OCI-LY3 (cell line): ENCODE results near the gene ST3GAL3.

Experiments
- EZH2phosphoT487 ChIP-seq: fragments of 200-600 bp; shearing (Covaris generic); IDR thresholded peaks from 2 replicates; pipeline ENCODE4 v1.6.1; 2018; ENCODE audit warnings: antibody characterized with exemption, mixed run types, low read depth
- TF ChIP-seq, protein P1 (sequence below): fragments of 200-600, 300-600 bp; sonication (generic); IDR thresholded peaks from 2 replicates; pipeline ENCODE4 v1.5.1; 2014; ENCODE audit warnings: antibody characterized with exemption, low read length, low read depth

- TF ChIP-seq, protein P1, sequence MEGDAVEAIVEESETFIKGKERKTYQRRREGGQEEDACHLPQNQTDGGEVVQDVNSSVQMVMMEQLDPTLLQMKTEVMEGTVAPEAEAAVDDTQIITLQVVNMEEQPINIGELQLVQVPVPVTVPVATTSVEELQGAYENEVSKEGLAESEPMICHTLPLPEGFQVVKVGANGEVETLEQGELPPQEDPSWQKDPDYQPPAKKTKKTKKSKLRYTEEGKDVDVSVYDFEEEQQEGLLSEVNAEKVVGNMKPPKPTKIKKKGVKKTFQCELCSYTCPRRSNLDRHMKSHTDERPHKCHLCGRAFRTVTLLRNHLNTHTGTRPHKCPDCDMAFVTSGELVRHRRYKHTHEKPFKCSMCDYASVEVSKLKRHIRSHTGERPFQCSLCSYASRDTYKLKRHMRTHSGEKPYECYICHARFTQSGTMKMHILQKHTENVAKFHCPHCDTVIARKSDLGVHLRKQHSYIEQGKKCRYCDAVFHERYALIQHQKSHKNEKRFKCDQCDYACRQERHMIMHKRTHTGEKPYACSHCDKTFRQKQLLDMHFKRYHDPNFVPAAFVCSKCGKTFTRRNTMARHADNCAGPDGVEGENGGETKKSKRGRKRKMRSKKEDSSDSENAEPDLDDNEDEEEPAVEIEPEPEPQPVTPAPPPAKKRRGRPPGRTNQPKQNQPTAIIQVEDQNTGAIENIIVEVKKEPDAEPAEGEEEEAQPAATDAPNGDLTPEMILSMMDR: no peak
- no peak for TF ChIP-seq EZH2phosphoT487
These were observed 242.3 kb downstream of the ST3GAL3 start for GRCh38 chr1:43949678-43950077.
